Osteocyte (in vitro differentiated cells): Measurements from ENCODE around the gene OR51V1. TPM values are rescaled to one million over a fixed set of nuclear protein-coding genes. Genes with fewer than 3 reads are reported as not detected.

Experiments used
- DNase-seq: peaks from one replicate; pipeline ENCODE4 v3.0.0; 2021; ENCODE audit warnings: mixed read lengths; ENCODE audit not compliant: unreplicated experiment; ENCODE audit errors: extremely low spot score
- H3K27ac Mint-ChIP-seq: one replicate; pipeline ENCODE4 v1.8.0; 2021; ENCODE audit warnings: mild to moderate bottlenecking, mixed read lengths; ENCODE audit not compliant: unreplicated experiment
- H3K27me3 Mint-ChIP-seq: one replicate; pipeline ENCODE4 v1.8.0; 2021; ENCODE audit warnings: mixed read lengths; ENCODE audit not compliant: unreplicated experiment
- H3K36me3 Mint-ChIP-seq: one replicate; pipeline ENCODE4 v1.8.0; 2021; ENCODE audit warnings: mixed read lengths; ENCODE audit not compliant: unreplicated experiment
- H3K4me1 Mint-ChIP-seq: one replicate; pipeline ENCODE4 v1.8.0; 2021; ENCODE audit warnings: mixed read lengths; ENCODE audit not compliant: unreplicated experiment
- H3K4me3 Mint-ChIP-seq: one replicate; pipeline ENCODE4 v1.8.0; 2021; ENCODE audit warnings: mild to moderate bottlenecking, moderate library complexity, mixed read lengths; ENCODE audit not compliant: unreplicated experiment
- H3K9me3 Mint-ChIP-seq: one replicate; pipeline ENCODE4 v1.8.0; 2021; ENCODE audit warnings: mixed read lengths; ENCODE audit not compliant: unreplicated experiment
- total RNA-seq: library from RNA; stranded (reverse); gene quantifications from 2 replicates; pipeline ENCODE4 v1.2.1, GENCODE V29; 2021
- TF ChIP-seq, protein P1 (sequence below): fragments of 200-600 bp; sonication (generic); IDR thresholded peaks from 2 replicates; pipeline ENCODE4 v1.5.0; 2021; ENCODE audit warnings: antibody characterized with exemption, mild to moderate bottlenecking, moderate library complexity

OR51V1 gene
- total RNA-seq, 1 donor from 2014 or later, result not detected

- no peaks in the 10 kb centered on the region for H3K9me3 Mint-ChIP-seq
- no peak overlapping the region for H3K27ac Mint-ChIP-seq
- no peak overlapping the region for H3K4me3 Mint-ChIP-seq
- DNase-seq, result no peak
- H3K27me3 Mint-ChIP-seq, result peaks cover 51% of the 10 kb centered on the region
- H3K4me1 Mint-ChIP-seq, result no peaks in the 10 kb centered on the region
- no peaks in the 10 kb centered on the region for H3K36me3 Mint-ChIP-seq
- TF ChIP-seq, protein P1, sequence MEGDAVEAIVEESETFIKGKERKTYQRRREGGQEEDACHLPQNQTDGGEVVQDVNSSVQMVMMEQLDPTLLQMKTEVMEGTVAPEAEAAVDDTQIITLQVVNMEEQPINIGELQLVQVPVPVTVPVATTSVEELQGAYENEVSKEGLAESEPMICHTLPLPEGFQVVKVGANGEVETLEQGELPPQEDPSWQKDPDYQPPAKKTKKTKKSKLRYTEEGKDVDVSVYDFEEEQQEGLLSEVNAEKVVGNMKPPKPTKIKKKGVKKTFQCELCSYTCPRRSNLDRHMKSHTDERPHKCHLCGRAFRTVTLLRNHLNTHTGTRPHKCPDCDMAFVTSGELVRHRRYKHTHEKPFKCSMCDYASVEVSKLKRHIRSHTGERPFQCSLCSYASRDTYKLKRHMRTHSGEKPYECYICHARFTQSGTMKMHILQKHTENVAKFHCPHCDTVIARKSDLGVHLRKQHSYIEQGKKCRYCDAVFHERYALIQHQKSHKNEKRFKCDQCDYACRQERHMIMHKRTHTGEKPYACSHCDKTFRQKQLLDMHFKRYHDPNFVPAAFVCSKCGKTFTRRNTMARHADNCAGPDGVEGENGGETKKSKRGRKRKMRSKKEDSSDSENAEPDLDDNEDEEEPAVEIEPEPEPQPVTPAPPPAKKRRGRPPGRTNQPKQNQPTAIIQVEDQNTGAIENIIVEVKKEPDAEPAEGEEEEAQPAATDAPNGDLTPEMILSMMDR, result no peak
Observed at GRCh38 chr11:5240056-5240455, 39.6 kb upstream of the OR51V1 start.

DNA sequence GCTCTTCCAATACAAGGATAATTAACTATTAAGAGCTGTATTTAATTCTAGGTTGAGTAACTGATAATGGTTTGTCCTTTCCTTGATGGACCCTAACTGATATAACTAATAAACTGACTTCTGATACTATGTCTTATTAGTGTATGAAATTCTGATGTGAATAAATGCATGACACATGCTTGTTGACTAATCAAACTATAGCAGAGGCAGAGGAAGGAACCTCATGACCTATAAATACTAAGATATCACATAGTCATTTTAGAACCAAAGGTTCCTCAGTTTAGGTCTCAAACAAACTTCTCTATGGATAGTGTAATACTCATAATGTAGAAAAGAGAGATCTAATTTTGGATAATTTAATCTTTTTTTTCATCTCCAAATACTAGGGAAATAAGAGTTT, 38.6 kb upstream of the OR51V1 start:
- Mint-ChIP-seq H3K9me3 (no peaks in the 10 kb centered on the region), H3K27ac (no peak overlapping the region), H3K4me1 (no peaks in the 10 kb centered on the region), H3K36me3 (no peaks in the 10 kb centered on the region), H3K4me3 (no peak overlapping the region), H3K27me3 (peaks cover 50% of the 10 kb centered on the region)
- TF ChIP-seq, protein P1, result no peak
- no peak for DNase-seq

DNA sequence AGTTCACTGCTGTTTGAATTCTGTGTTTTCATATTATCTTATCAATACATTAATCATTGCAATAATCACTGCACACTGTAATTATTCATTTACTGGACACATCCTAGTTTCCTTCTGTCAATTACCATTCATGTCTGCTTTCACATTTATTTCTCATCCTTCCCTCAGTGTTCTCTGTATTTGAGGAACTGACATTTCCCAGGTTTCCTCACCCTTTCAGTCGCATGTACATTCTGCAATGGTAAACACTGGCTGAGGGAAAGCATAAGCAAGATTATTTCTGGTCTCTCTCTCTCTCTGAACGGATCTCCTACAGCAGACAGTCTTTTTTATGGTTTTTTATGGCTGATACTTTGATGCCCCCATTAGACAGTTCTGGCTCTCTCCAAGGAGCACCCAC, 38.0 kb upstream of the OR51V1 start:
- peaks cover 50% of the 10 kb centered on the region for H3K27me3 Mint-ChIP-seq
- H3K9me3 Mint-ChIP-seq, result no peaks in the 10 kb centered on the region
- no peak overlapping the region for H3K4me3 Mint-ChIP-seq
- no peaks in the 10 kb centered on the region for H3K36me3 Mint-ChIP-seq
- H3K4me1 Mint-ChIP-seq, result no peaks in the 10 kb centered on the region
- H3K27ac Mint-ChIP-seq, result no peak overlapping the region
- TF ChIP-seq, protein P1, result no peak
- no peak for DNase-seq

- no peak overlapping the region for H3K4me3 Mint-ChIP-seq
- no peak overlapping the region for H3K27ac Mint-ChIP-seq
- DNase-seq, result no peak
- no peaks in the 10 kb centered on the region for H3K36me3 Mint-ChIP-seq
- H3K9me3 Mint-ChIP-seq, result no peaks in the 10 kb centered on the region
- no peaks in the 10 kb centered on the region for H3K4me1 Mint-ChIP-seq
- H3K27me3 Mint-ChIP-seq, result peaks cover 50% of the 10 kb centered on the region
- TF ChIP-seq, protein P1, result no peak
Observed at GRCh38 chr11:5237420-5237819, 36.9 kb upstream of the OR51V1 start.

GRCh38 chr11:5235364-5236095, 35.0 kb upstream of the OR51V1 start:
- TF ChIP-seq, protein P1, result no peak
- no peaks in the 10 kb centered on the region for H3K4me1 Mint-ChIP-seq

More at GRCh38 chr11:5235364-5236095, 35.0 kb upstream of the OR51V1 start:
- Mint-ChIP-seq H3K4me3 (no peak overlapping the region), H3K9me3 (no peaks in the 10 kb centered on the region), H3K27me3 (peaks cover 43% of the 10 kb centered on the region), H3K27ac (no peak overlapping the region), H3K36me3 (no peaks in the 10 kb centered on the region)
- no peak for DNase-seq
